ENCODE data around the gene CD82.
A peak's percentile ranks its signal among the peaks of the same experiment; 100 is the strongest.

CD82 gene

GRCh38 chr11:44608991-44609782, 43.7 kb downstream of the CD82 start:
- CTCF ChIA-PET, result interaction anchor here (0.9 to 10.8 kb wide), 4 partner anchors 10 to 47 kb away, joined by 3 to 403 read pairs (median 13); partner anchors contain the start of gene CD82
- peaks cover 49% of the 10 kb centered on the region for H3K36me3 Mint-ChIP-seq

DNA sequence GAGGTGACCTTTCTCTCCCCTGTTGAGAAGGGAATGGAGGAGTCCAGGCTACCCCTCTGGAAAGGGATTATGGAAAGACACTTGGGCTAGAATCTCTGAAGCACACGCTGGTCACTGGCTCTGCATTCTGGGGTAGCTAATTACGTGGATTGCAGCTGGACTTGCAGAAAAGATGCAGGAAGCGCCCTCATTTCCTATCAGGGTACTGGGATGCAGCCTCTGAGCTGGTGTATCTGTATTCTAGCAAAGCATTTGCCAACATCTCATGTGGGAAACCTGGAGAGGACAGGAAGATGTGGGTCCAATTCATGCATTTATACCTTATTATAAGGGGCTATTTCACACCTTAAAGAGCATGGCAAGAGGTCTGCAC, 44.3 kb downstream of the CD82 start:
- no peaks in the 10 kb centered on the region for H3K27me3 Mint-ChIP-seq
- no peaks in the 10 kb centered on the region for H3K9me3 Mint-ChIP-seq
- peak overlapping the region; percentile 84 for H3K27ac Mint-ChIP-seq
- H3K36me3 Mint-ChIP-seq, result peaks cover 49% of the 10 kb centered on the region
- peaks cover 82% of the 10 kb centered on the region for H3K4me1 Mint-ChIP-seq
- no peak overlapping the region for H3K4me3 Mint-ChIP-seq
- CTCF ChIA-PET, result interaction anchor here (0.7 to 10.8 kb wide), 5 partner anchors 11 to 74 kb away, joined by 3 to 403 read pairs (median 3); partner anchors contain the start of gene CD82
- no peak for DNase-seq

More at GRCh38 chr11:44608991-44609782, 43.7 kb downstream of the CD82 start:
- Mint-ChIP-seq H3K27me3 (no peaks in the 10 kb centered on the region), H3K9me3 (no peaks in the 10 kb centered on the region), H3K4me3 (no peak overlapping the region), H3K27ac (peak overlapping the region; percentile 84), H3K4me1 (peaks cover 77% of the 10 kb centered on the region)
- peak; percentile 49 for DNase-seq

DNA sequence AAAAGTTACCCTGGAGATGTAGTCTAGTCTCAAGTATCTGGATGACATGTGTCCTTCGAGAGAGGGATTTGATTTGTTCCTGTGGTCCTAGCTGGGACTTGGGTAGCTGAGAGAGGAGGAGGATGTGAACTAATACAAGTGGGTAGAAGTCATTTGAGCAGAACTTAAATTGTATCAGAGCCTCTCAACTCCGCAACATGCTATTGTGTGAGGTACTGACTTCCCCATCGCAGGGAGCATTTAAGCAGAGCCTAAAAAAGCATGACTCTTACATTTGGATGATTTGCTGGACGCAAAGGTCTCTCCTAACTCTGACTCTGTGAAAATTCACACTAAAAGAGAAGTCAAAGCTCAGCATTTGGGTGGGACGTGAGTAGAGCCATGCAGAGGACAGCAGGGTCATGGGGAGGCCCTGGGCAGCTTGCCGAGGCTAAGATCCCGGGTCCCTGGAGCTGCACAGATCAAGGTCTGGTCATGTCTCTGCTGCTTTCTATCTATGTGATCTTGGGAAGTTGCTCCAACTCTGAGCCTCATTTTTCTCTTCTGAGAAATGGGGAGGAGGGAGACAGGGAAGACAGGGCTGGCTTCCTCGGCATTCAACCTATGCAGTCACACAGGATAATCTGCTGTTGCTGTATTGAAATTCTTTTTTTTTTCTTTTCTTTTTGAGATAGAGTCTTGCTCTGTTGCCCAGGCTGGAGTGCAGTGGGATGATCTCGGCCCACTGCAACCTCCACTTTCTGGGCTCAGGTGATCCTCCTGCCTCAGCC, 44.9 kb downstream of the CD82 start:
- Mint-ChIP-seq H3K27ac (peak overlapping the region; percentile 24), H3K27me3 (no peaks in the 10 kb centered on the region), H3K4me3 (no peak overlapping the region), H3K9me3 (no peaks in the 10 kb centered on the region), H3K36me3 (peaks cover 48% of the 10 kb centered on the region), H3K4me1 (peaks cover 84% of the 10 kb centered on the region)
- CTCF ChIA-PET, result interaction anchor here (0.7 to 10.8 kb wide), 7 partner anchors 8 to 83 kb away, joined by 3 to 403 read pairs (median 3); partner anchors contain the start of gene CD82
- DNase-seq, result no peak

DNA sequence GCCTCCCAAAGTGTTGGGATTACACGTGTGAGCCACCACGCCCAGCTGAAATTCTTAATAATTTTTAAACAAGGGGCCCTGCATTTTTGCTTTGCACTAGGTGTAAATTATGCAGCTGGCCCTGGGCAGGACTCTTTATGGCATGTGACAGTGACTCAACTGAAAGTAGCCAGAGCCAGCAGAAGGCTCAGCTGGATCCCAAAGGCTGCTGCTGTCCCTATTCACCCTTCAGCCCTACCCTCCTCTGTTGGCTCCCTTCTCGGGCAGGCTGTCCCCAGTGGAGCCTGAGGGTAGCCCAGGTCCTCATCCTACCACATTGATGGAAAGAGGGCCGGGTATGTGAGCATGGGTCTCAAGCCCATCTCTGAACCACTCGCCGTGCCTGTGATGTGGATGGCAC, 45.6 kb downstream of the CD82 start:
- peaks cover 48% of the 10 kb centered on the region for H3K36me3 Mint-ChIP-seq
- DNase-seq, result no peak
- H3K27me3 Mint-ChIP-seq, result no peaks in the 10 kb centered on the region
- no peaks in the 10 kb centered on the region for H3K9me3 Mint-ChIP-seq
- peak overlapping the region; percentile 78 for H3K27ac Mint-ChIP-seq
- H3K4me3 Mint-ChIP-seq, result no peak overlapping the region
- peaks cover 89% of the 10 kb centered on the region for H3K4me1 Mint-ChIP-seq
- CTCF ChIA-PET, result interaction anchor here (0.6 to 10.8 kb wide), 11 partner anchors 9 to 316 kb away, joined by 3 to 403 read pairs (median 5); partner anchors contain the start of gene CD82

- H3K4me3 Mint-ChIP-seq, result no peak overlapping the region
- peaks cover 91% of the 10 kb centered on the region for H3K4me1 Mint-ChIP-seq
- CTCF ChIA-PET, result interaction anchor here (0.6 to 10.8 kb wide), 12 partner anchors 11 to 326 kb away, joined by 3 to 403 read pairs (median 4); partner anchors contain the start of gene CD82
Measured at GRCh38 chr11:44611687-44612434, 46.4 kb downstream of the CD82 start.

DNA sequence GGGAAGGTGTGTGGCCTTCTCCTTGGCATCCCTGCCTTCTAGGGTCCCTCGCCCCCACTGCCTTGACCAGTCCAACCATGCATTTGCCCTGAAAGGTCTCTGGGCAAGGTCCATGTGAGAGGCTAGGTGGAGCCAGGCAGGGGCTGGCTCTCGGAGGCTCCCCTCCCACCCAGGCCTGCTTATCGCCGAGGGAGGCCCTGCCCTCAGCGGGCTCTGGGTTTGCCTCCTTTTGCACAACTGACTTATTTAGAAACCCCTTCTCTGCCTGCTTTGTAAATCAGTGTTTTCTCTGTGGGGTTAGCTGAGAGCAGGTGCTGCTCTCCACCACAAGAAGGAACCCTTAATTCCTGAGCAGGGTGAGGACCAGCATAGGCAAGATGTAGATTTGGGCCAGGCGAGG, 47.7 kb downstream of the CD82 start:
- CTCF ChIA-PET, result interaction anchor here (4.0 to 10.8 kb wide), 2 partner anchors 9 to 51 kb away, joined by 23 to 403 read pairs; partner anchors contain the start of gene CD82
- H3K27me3 Mint-ChIP-seq, result no peaks in the 10 kb centered on the region
- DNase-seq, result no peak
- H3K4me3 Mint-ChIP-seq, result no peak overlapping the region
- peak overlapping the region; percentile 77 for H3K27ac Mint-ChIP-seq
- H3K9me3 Mint-ChIP-seq, result no peaks in the 10 kb centered on the region
- peaks cover 80% of the 10 kb centered on the region for H3K4me1 Mint-ChIP-seq
- H3K36me3 Mint-ChIP-seq, result peaks cover 38% of the 10 kb centered on the region

More at GRCh38 chr11:44611687-44612434, 46.4 kb downstream of the CD82 start:
- H3K36me3 Mint-ChIP-seq, result peaks cover 47% of the 10 kb centered on the region
- no peaks in the 10 kb centered on the region for H3K27me3 Mint-ChIP-seq
- DNase-seq, result peak; percentile 77
- H3K27ac Mint-ChIP-seq, result peak overlapping the region; percentile 78
- no peaks in the 10 kb centered on the region for H3K9me3 Mint-ChIP-seq

DNA sequence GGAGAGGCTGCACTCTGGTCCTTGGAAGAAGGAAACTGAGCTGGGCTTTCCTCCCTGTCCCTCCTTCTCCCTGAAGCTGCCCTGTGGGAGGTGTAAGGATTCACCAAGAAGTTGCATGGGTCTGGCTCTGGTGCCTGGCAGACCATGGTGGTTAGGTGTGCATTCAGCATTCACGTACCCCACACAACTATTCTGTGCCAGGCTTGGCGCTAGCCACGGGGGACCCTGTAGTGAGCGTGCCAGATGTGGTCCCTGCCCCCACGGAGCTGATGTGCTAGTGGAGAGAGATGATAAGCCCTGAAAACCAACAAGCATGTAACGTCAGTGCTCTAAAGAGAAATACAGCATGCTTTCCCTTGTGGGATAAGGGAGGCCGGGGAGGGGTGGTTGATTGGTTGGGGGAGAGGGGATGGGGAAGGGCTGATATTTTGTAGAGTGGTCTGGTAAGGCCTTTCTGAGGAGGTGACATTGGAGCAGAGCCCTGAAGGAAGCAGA, 48.9 kb downstream of the CD82 start:
- no peaks in the 10 kb centered on the region for H3K9me3 Mint-ChIP-seq
- no peak for DNase-seq
- no peak overlapping the region for H3K4me3 Mint-ChIP-seq
- peaks cover 35% of the 10 kb centered on the region for H3K36me3 Mint-ChIP-seq
- H3K27me3 Mint-ChIP-seq, result no peaks in the 10 kb centered on the region
- H3K27ac Mint-ChIP-seq, result peak overlapping the region; percentile 60
- H3K4me1 Mint-ChIP-seq, result peaks cover 68% of the 10 kb centered on the region
- CTCF ChIA-PET, result interaction anchor here (1.1 to 10.8 kb wide), 3 partner anchors 8 to 91 kb away, joined by 3 to 403 read pairs (median 5); partner anchors contain the start of gene CD82

DNA sequence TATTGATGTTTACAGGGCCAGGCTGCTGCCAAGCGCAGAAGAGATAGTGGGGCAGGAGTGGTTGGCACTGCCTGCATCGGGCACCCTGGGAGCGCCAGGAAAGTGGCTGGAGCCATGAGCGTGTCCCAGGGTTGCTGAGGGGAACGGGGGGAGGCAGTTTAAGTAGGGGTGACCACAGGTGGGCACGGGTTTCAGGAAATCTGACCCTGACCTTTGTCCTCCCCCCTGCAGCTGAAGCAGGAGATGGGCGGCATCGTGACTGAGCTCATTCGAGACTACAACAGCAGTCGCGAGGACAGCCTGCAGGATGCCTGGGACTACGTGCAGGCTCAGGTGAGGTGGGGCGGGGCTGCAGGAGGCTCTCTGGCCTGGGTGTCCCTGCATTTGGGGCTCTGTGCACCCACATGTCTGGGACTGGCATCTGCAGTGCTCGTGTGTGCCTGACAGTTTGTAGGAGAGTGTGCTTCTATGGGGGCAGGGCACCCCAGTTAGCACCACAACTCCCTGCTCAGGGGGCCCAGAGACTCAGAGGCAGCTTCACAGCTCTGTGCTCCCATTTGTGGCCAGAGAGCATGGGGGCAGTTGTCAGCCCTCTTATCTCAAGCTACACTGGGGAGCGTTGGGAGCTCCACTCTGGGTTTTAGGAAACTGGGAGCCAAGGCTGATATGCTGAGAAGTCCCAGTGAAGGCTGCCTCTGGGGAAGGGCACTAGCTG, 49.7 kb downstream of the CD82 start:
- Mint-ChIP-seq H3K4me3 (no peak overlapping the region), H3K27me3 (no peaks in the 10 kb centered on the region), H3K36me3 (peaks cover 33% of the 10 kb centered on the region), H3K4me1 (peaks cover 60% of the 10 kb centered on the region), H3K27ac (no peak overlapping the region), H3K9me3 (no peaks in the 10 kb centered on the region)
- CTCF ChIA-PET, result interaction anchor here (1.1 to 10.8 kb wide), 4 partner anchors 8 to 92 kb away, joined by 3 to 403 read pairs (median 16); partner anchors contain the start of gene CD82
- no peak for DNase-seq

GRCh38 chr11:44615913-44616791, 50.7 kb downstream of the CD82 start:
- Mint-ChIP-seq H3K27ac (no peak overlapping the region), H3K27me3 (no peaks in the 10 kb centered on the region), H3K9me3 (no peaks in the 10 kb centered on the region), H3K4me1 (peaks cover 55% of the 10 kb centered on the region), H3K36me3 (peaks cover 36% of the 10 kb centered on the region), H3K4me3 (no peak overlapping the region)
- DNase-seq, result no peak
- CTCF ChIA-PET, result interaction anchor here (0.9 to 10.8 kb wide), 21 partner anchors 9 to 299 kb away, joined by 3 to 403 read pairs (median 4); partner anchors contain the start of gene CD82

GRCh38 chr11:44617671-44618461, 52.4 kb downstream of the CD82 start:
- Mint-ChIP-seq H3K9me3 (no peaks in the 10 kb centered on the region), H3K27ac (no peak overlapping the region)

DNA sequence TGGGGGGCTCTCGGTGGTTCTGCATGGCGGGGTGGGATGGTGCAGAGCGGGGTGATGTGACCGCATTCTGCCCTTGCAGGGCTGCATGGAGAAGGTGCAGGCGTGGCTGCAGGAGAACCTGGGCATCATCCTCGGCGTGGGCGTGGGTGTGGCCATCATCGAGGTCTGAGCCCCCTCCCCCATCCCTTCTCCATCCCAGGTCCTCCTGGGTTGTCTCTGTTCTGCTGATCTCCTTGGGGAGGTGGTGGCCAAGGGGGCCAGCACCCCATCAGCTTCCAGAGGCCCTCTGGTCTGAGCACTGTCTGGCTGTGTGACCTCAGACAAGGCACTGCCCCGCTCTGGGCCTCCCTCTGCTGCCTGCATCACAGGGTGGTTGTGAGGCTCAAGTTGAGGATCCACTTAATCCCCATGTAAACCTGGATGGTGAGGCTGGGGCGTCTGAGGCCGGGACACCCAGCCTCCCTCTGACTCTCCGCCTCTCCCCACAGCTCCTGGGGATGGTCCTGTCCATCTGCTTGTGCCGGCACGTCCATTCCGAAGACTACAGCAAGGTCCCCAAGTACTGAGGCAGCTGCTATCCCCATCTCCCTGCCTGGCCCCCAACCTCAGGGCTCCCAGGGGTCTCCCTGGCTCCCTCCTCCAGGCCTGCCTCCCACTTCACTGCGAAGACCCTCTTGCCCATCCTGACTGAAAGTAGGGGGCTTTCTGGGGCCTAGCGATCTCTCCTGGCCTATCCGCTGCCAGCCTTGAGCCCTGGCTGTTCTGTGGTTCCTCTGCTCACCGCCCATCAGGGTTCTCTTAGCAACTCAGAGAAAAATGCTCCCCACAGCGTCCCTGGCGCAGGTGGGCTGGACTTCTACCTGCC, 53.3 kb downstream of the CD82 start:
- CTCF ChIA-PET, result interaction anchor here (0.6 to 10.8 kb wide), 4 partner anchors 56 to 274 kb away, joined by 3 to 403 read pairs (median 22); partner anchors contain the start of gene CD82
- DNase-seq, result peak; percentile 18
- Mint-ChIP-seq H3K4me3 (no peak overlapping the region), H3K9me3 (no peaks in the 10 kb centered on the region), H3K4me1 (peaks cover 52% of the 10 kb centered on the region), H3K36me3 (peaks cover 37% of the 10 kb centered on the region), H3K27me3 (no peaks in the 10 kb centered on the region), H3K27ac (no peak overlapping the region)

More at GRCh38 chr11:44617671-44618461, 52.4 kb downstream of the CD82 start:
- DNase-seq, result peak; percentile 9
- no peaks in the 10 kb centered on the region for H3K27me3 Mint-ChIP-seq
- CTCF ChIA-PET, result interaction anchor here (0.6 to 10.8 kb wide), 25 partner anchors 9 to 722 kb away, joined by 3 to 403 read pairs (median 4); partner anchors contain the start of gene CD82
- H3K36me3 Mint-ChIP-seq, result peaks cover 38% of the 10 kb centered on the region
- H3K4me1 Mint-ChIP-seq, result peaks cover 52% of the 10 kb centered on the region
- no peak overlapping the region for H3K4me3 Mint-ChIP-seq
